ENCODE results near the gene CLEC9A.

The CLEC9A gene

DNA sequence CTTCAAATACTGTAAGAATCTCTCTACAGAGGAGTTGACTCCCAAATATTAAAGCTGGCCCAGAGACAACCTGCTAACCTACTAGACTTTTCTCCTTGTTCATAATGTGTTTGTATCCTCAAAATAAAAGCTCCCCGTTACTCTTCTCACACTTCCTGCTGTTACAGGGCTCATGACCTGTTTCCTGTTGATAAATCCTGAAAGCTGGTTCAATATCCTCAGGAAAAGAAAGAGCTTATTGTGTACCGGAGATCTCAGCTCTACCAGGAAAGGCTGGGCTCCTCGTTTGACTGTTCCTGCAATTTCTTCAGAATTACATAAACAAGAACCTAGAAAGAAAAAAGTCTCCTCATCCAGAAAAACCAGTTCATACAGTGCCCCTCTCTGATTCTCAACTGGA is 37.5 kb downstream of the CLEC9A start:
- no peak for DNase-seq (ENCODE audit: low spot score)

DNA sequence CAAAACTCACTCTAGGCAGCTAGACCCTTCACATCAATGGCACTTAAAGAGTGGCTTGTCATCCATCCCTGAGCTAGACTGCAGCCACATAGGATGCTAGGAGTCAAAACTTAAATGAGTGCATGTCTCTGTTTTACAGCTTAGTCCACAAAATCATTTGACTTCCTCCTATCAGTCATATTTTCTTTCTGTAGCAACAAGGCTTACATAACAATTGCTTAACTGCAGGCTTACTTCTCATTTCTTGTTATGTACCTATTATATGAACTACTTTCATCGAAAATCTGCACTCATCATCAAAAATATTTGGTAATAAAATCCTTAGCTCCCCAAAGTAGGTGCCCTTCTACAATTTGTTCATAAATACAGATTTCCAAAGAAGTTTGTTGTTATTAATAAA is 38.2 kb downstream of the CLEC9A start:
- no peak for DNase-seq (ENCODE audit: low spot score)

DNA sequence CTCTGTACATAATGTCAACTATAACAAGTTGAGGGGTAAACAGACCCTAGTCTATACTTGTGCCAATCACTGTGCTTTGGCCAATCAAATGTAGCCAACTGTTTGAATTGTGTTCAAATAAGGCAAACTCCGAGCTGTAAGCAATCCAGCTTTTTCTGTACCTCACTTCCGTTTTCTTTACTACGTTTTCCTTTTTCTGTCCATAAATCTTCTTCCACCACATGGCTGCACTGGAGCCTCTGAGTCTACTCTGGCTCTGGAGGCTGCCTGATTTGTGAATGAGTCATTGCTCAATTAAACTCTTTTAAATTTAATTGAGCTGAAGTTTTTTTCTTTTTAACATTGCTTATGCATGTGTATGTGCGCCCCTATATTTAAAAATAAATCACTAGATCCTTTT is 38.6 kb downstream of the CLEC9A start:
- DNase-seq (ENCODE audit: low spot score) = no peak

DNA sequence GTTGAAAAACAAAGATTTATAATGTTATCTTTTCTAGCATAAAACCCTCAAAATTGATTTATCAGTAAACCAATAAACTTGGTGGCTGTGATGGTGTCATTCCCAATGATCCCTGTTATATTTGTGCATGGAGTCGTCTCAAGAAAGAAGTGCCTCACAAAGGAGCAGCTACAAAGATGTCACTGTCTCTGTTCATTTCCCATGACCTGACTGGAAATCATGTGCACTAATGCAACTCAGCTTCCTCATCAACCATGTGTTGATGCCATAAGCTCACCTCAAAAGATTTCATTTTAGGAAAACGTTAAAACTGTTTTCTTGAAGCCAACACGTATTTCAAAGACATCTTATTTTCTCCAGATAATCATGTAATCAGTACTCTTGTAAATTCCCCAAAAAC is 39.5 kb downstream of the CLEC9A start:
- DNase-seq (ENCODE audit: low spot score) = no peak

DNA sequence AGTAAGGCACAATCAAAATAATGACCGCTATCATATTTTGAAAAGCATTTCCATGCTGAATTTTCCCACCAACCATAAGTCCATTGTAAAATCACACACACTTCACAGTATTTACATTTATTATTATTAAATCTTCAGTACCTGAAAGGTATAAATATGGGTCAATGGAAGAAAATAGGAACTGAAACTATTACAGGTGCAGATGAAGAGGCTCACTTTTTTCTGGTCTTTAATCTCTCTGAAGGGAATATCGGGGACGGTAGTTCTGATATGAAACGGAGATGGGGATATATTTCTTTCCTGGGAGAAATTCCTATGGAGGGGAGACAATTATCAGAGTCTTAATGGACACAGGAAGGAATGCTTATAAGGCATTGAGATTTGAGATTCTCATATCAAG is 39.9 kb downstream of the CLEC9A start:
- DNase-seq (ENCODE audit: low spot score) = no peak

DNA sequence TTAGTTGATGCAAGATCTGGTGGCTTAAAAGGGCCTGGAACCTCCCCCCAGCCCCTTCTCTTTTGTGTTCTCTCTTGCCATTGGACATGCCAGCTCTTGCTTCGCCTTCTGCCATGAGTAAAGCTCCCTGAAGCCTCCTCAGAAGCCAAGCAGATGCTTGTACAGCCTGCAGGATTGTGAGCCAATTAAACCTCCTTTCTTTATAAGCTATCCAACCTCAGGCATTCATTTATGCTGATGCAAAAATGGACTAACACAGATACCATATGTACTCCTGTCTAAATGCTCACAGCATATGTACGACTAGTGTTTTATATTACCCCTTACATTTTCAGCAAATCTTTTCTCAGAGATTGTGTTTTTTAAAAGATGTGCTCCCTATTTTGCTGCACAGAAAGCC is 41.6 kb downstream of the CLEC9A start:
- no peak for DNase-seq (ENCODE audit: low spot score)

DNA sequence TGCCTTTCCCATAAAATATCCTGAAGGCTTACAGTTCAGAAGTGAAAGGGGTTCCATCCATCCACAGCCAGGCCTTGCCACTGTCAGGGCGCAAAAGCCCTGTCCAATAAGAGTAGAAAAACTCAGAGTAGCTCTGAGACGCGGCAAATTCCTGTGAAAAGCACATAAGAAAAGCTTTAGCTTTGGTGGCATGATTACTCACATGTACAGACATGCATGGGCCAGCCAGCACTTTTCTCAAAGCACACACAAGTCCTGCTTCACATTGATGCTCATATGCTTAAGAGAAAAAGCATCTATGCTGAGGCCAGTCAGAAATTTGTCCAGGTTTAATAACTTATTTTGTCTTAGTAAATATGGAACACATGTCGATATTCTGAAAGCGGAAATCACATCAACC is 42.8 kb downstream of the CLEC9A start:
- DNase-seq (ENCODE audit: low spot score) = no peak

DNA sequence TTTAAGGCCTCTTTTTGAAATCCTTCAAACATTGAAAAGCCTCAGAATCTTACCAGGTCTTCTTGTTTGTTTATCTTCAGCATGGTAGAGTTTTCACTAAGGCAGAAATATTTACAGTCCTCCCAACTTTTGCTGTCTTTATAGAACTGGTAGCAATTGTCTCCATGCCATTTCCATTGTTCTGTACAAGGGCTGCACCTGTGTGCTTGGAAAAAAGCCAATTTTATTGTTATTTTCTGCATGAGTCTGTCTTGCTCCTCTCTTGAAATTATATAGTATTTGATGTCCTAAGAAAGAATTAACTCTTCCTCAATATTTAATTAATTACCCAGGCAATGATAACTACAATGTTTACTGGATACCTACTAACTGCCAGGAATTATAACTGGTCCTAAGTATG is 45.0 kb downstream of the CLEC9A start:
- no peak for DNase-seq (ENCODE audit: low spot score)

DNA sequence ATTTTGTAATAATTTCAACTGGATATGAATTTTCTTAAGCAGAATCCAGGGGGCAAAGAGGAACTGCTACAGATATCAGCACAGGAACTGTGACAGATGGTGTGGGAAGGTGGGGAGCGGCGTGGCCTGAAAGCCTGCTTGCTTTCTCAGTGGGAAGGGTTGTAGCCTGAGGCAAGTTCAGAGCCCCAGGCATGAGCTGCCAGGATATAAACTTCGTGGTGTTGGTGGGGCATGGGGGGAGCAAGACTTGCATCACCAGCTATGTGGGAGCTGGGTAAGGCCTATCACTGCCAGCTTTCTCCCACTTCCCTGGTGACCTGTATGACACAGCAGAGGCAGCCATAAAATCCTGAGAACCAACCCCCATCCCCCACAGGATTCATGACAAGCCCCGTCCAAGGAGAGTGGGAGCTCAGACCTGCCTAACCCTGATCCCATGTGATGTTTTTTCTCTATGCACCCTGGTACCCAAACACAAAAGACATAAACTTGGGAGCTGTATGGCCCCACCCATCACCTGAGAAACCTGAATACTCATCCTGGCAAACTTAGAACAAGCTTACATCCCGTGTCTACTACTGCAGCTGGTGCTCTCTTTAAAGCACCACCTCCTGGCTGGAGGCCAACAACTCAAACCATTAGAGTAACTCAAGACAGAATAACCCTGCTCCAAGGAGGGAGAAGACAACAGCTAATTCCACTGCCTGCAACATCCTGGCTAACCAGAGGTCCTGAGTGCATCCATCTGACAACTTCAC is 51.8 kb downstream of the CLEC9A start:
- DNase-seq (ENCODE audit: low spot score) = no peak

DNA sequence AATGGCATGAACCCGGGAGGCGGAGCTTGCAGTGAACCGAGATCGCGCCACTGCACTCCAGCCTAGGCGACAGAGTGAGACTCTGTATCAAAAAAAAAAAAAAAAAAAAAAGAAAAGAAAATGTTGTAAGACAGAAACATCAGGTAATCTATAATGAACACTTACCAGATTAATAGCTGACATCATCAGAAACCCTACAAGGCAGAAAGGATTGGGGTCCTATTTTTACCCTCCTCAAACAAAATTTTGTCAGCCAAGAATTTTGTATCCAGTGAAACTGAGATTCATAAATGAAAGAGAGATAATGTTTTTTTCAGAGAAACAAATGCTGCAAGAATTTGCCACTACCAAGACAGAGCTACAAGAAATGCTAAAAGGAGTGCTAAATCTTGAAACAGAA is 54.3 kb downstream of the CLEC9A start:
- DNase-seq (ENCODE audit: low spot score) = no peak

DNA sequence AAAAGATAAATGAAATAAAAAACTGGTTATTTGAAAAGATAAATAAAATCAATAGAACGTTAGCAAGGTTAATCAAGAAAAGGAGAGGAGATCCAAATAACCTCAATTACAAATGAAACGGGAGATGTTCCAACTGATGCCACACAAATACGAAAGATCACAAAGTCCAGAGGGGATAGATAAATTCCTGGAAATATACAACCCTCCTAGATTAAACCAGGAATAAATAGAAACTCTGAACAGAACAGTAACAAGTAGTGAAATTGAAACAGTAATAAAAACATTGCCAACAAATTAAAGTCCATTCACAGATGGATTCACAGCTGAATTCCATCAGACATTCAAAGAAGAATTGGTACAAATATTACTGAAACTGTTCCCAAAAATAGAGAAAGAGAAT is 55.9 kb downstream of the CLEC9A start:
- DNase-seq (ENCODE audit: low spot score) = no peak

DNA sequence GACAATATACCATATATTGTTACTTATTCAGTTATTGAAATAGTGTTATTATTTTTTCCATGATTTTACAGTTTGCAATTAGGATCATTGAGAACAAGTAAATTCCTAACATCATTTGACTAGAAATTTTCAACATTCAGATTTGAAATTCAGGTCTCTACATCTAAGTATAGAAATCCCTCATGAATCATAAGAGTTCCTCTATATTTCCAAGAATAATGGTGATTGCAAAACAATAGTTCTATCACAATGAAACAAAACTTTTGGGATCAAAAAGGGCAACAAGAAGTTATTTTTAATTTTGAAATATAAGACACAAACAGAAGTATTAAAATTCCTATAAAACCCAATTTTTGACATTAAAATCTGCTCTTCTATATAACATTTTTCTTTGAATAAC is 57.5 kb downstream of the CLEC9A start:
- no peak for DNase-seq (ENCODE audit: low spot score)

DNA sequence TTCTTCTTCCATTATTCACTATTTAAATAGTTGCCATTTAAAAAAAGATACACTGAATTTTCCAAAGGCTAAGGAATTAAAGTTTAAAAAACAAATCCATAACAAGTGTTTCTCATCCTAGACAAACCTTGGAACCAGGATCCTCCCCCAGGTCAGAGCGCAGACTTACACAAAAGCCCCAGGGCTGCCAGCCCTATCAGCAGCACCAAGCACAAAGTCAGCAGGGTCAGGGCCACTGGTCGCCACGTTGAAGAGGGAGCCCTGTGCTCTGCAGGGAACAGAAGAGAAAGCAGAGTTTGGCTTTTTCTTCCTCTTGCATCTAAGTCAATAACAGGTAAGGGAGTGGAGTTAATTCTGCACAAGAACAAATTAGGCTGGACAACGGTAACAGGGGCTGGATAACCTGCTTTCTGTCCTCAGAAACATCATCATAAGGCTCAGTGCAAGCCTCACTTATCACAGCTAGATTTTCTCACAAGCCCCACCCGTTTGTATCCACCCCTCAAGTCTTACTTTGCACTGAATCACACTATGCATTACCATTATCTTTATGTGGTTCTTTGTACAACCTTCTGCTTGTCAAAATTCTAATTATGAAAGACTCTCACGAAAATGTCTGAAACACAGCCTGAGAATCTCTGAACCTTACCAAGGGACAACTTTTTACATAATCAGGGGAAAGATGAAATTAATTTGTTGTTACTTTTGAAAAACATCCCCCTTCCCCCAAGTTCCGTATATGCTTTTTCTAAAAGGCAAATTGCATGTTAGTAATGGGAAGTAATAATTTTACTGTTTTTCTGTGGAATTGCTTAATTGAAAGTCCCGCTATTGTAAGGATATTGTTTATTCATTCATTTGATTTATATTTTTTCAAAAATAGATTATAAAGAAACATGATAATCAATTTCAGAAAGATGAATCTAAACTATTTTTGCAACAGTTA is 58.7 kb downstream of the CLEC9A start:
- DNase-seq (ENCODE audit: low spot score) = no peak

DNA sequence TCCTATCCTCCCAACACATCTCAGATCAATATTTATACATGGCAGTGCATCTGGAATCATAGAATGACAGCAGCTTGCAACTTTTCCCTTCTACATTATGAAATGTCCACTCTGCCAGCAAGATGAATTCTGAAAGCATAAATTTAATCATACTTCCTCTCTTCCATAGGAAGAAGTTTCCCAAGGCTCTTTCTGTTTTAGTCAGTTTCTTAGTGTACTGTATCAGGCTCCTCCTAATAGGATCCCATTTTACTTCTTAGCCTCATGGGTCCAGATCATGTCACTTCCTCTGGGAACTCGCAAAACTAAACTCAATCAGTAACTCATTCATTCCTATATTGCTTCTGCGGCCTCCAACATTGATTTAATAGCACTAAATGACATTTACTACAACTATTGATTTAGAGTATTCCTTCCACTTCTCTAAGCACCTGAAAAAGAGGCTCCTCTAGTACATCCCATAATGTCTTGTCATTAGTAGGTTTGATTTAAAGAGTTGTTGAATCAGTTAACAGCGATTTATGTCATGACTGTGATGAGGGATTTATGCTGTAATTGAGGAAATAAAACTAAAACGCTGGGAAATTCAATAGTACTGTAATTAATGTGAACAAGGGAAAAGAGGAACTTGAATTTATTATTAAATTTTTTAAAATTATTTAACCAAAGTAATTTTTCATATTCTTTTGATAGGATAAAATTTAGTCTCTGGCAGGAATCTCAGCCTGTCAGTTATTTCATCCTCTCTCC is 64.3 kb downstream of the CLEC9A start:
- no peak for DNase-seq (ENCODE audit: low spot score)

DNA sequence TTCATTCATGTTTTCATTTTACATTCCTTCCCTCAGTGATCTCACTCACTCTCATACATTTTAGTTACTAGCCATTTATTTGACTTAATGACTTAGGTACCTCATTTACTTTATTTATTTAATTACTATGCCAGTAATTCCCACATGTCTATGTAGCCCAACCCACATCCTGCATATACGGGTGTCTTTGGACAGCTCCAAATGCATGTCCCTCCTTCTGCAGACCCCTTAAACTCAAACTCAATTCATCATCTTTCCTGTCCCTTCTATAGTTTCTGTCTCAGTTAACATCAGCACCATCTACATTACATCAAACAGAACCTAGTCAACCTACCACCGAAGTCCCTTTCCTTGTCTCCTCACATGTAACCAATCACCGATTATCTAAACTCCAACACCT is 65.5 kb downstream of the CLEC9A start:
- no peak for DNase-seq (ENCODE audit: low spot score)

DNA sequence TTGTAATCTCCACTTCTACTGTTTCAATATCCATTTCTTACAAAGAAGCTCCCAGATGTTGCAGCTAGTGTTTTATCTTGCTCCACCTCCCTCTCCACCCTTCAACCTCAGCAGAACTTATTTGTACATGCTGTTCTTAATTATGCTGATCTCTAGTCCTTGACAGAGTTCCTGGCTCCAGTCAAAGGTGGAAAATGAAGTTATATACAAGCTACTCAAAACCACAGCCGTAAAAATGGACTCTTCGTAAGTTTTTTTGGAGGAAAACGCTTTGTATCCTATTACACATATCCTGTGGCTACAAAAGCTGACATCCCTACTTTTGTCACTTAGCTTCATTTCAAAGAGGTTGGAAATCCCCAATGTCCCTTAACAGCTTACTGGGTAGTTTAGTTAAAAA is 67.0 kb downstream of the CLEC9A start:
- no peak for DNase-seq (ENCODE audit: low spot score)

DNA sequence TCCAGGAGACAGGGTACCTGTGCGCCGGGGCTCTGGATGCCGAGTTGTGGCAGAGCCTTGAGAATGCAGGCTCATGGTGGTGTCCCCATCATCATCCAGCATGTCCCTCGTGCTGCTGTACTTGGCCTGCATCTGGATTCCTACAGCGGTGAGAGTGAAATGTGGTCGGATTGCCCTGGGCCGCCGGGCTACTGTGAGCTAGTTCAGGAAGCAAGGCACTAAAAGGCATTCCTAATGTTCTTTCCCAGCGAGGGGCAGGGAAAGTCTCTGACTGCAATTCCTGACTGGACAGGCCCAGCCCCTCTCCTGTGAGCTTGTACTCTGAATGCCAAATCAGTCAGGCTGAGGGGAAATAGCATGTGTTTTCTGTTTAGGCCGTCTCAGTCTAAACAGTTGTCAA is 68.3 kb downstream of the CLEC9A start, which contains the start of gene CLEC1A:
CLEC1A (minus strand) TSS at position 195 of the 400 bp plus-strand sequence; CDS start at position 132, 63 bp downstream.
- DNase-seq (ENCODE audit: low spot score) = no peak

DNA sequence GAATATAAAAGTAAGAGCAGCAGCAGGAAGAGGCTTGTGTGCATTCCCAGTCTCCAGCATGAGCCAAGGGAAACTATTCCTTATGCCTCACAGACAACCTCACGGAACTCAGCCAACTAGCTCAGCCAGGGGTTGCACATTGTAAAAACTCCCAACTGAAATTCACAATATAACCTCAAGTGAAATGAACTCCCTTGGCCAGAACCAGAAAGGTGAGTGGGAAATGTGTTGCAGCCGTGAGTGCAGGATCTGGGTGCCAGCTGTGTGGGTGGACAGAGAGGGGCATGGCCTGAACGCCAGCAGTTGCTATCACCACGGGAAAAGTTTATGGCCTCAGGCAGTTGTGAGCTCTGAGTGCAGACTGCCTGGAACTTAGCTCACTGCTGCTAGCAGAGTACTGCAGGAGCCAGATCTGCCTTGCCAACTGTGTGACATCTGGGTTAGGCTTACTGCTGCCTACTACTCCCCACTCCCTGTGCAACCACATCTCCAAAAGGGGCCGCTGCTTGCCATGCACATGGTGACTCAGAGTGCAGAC is 70.6 kb downstream of the CLEC9A start:
- DNase-seq (ENCODE audit: low spot score) = no peak

DNA sequence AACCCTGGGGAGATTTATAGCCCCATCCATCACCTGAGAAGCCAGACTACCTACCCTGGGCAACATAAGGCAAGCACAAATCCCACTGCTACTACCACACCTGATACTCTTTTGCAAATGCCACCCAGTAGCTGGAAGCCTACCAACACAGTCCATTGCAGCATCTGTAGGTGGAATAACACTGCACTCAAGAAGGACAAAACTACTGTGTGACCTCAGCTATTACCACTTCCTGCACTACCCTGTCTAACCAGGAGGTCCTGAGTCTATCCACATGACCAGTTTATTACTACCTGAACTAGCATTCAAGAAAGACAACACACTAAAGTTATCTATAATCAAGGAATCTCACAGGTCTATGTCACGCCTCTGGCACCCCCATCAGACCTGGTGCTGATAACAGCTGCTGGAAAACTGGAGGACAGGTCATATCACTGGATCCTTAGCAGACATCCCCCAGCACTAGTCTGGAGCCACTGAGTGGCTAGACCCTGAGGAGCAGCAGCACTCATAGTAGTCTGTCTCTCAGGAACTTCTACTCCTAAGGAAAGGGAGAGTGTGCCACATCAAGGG is 71.3 kb downstream of the CLEC9A start:
- DNase-seq (ENCODE audit: low spot score) = no peak

DNA sequence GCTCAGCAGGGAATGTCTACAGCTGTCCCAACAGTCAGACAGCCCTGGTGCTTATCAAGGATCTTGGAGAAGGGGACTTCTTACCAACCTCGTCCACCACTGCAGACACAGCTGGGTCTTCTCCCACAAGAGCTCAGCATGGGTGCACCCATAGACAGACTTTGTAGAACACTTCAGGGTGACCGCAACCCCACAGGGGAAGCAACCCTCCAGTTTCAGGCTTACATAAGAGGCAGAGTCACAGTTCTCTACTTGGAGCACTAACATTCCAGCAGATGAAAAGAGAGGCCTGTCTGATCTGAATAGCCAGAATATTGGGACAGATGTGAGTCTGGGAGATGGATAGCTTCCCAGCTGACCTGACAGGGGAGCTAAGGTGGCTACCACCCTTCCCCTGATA is 71.8 kb downstream of the CLEC9A start:
- DNase-seq (ENCODE audit: low spot score) = no peak

DNA sequence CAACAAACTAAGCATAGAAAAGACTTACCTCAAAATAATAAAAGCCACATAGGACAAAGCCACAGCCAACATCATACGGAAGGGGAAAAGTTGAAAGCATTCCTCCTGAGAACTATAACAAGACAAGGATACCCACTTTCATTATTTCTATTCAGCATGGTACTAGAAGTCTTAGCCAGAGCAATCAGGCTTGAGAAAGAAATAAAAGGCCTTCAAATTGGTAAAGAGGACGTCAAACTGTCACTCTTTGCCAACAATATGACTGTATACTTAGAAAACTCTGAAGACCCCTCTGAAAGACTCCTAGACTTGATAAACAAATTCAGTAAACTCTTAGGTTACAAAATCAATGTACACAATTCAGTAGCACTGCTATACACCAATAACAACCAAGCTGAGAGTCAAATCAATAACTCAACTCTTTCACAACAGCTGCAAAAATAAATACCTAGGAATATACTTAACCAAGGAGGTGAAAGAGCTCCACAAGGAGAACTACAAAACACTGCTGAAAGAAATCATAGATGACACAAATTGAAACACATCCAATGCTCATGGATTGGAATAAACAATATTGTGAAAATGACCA is 79.9 kb downstream of the CLEC9A start:
- DNase-seq (ENCODE audit: low spot score) = no peak

DNA sequence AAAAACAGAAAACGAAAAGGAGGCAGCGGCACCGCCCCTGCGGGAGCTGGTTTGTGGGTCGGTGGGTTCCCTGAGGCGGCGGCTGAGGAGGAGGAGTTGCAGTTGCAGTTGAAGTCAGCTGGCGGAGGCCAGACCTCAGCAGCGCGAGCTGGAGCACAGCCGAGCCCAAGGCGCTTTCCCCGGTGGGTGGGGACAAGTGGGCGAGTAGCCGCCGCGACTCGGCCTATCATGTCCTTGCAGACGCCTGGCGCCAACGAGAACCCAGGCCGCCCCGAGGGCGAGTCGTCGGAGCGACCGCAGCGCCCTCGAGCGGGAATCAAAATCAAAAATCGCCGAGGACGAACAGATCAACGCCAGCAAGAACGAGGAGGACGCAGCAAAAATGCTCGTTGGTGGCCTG is 81.0 kb downstream of the CLEC9A start:
- DNase-seq (ENCODE audit: low spot score) = no peak

Measured in CD4-positive, alpha-beta T cell treated with Interleukin-15 for 4 hours (primary cell).